ENCODE measurements around the gene HYI. TPM values are rescaled to one million over a fixed set of nuclear protein-coding genes. Genes with fewer than 3 reads are reported as not detected.
"Not testable (repeated sequence)": the region's sequence is repeated elsewhere in the genome, so short reads cannot be mapped to it uniquely, and the experiment has no call there.

The HYI gene
- 24.0 and 33.2 TPM in 2 replicates for total RNA-seq (ENCODE audit: low replicate concordance)

- no peak for TF ChIP-seq CTCF (IDR thresholded peaks at IDR 0.05; ENCODE audit: insufficient read depth, low read length)
- H3K4me3 ChIP-seq (ENCODE audit: low read depth, low read length) = peak within 1 kb of the TSS; percentile 64
- DNase-seq (ENCODE audit: low read depth) = peak; percentile 86
These were observed at the start of gene HYI for GRCh38 chr1:43453442-43454269. Gene HYI, minus strand, starts transcription at chr1:43453931. Its CDS starts 138 bp downstream, at chr1:43453793.

- DNase-seq (ENCODE audit: low read depth); H3K4me3 ChIP-seq (ENCODE audit: low read depth, low read length): not testable (repeated sequence)
These were observed 48.1 kb upstream of the HYI start for GRCh38 chr1:43501806-43502205.

- no peak for DNase-seq (ENCODE audit: low read depth)
- no peak for TF ChIP-seq CTCF (IDR thresholded peaks at IDR 0.05; ENCODE audit: insufficient read depth, low read length)
- no peak overlapping the region for H3K4me3 ChIP-seq (ENCODE audit: low read depth, low read length)
These were observed 46.2 kb upstream of the HYI start for GRCh38 chr1:43499898-43500297.

GRCh38 chr1:43495204-43495603 lies 41.5 kb upstream of the HYI start:
- H3K4me3 ChIP-seq (ENCODE audit: low read depth, low read length) = no peak overlapping the region
- DNase-seq (ENCODE audit: low read depth) = no peak
- TF ChIP-seq CTCF (IDR thresholded peaks at IDR 0.05; ENCODE audit: insufficient read depth, low read length) = no peak

- DNase-seq (ENCODE audit: low read depth) = peak; percentile 14
- H3K4me3 ChIP-seq (ENCODE audit: low read depth, low read length) = no peak overlapping the region
- TF ChIP-seq CTCF (IDR thresholded peaks at IDR 0.05; ENCODE audit: insufficient read depth, low read length) = no peak
These were observed 40.1 kb upstream of the HYI start for GRCh38 chr1:43493661-43494450.

- peak; percentile 36 for DNase-seq (ENCODE audit: low read depth)
- no peak for TF ChIP-seq CTCF (IDR thresholded peaks at IDR 0.05; ENCODE audit: insufficient read depth, low read length)
- H3K4me3 ChIP-seq (ENCODE audit: low read depth, low read length) = no peak overlapping the region
These were observed 39.1 kb upstream of the HYI start for GRCh38 chr1:43492826-43493225.

GRCh38 chr1:43491061-43491460 lies 37.3 kb upstream of the HYI start:
- no peak for DNase-seq (ENCODE audit: low read depth)
- no peak overlapping the region for H3K4me3 ChIP-seq (ENCODE audit: low read depth, low read length)
- no peak for TF ChIP-seq CTCF (IDR thresholded peaks at IDR 0.05; ENCODE audit: insufficient read depth, low read length)
